Stimulated activated naive CD4-positive, alpha-beta T cell (primary cell): ENCODE results near the gene MEIS3.

ENCODE experiments used
- DNase-seq, 6 experiments: peaks; one replicate each; lab custom pipeline; 2025; lab: John Stamatoyannopoulos, UW

MEIS3 gene

GRCh38 chr19:47435883-47436417 lies 16.6 kb upstream of the MEIS3 start:
- no peak for DNase-seq

- peak in 1 of 6 experiments; percentile 17 for DNase-seq
These were observed 15.9 kb upstream of the MEIS3 start for GRCh38 chr19:47435196-47435595.

- no peak for DNase-seq
These were observed 14.8 kb upstream of the MEIS3 start for GRCh38 chr19:47434088-47434487.

- DNase-seq, result no peak
These were observed 13.8 kb upstream of the MEIS3 start for GRCh38 chr19:47433121-47433520.

- DNase-seq, result no peak
These were observed 13.2 kb upstream of the MEIS3 start for GRCh38 chr19:47432499-47432898.

- DNase-seq, result no peak
These were observed 12.8 kb upstream of the MEIS3 start for GRCh38 chr19:47432091-47432490.

GRCh38 chr19:47430041-47430802 lies 10.9 kb upstream of the MEIS3 start:
- peak in 2 of 6 experiments; percentile 10 to 32 for DNase-seq

GRCh38 chr19:47429140-47429793 lies 9.9 kb upstream of the MEIS3 start:
- DNase-seq, result no peak

- DNase-seq, result peak; percentile 63 to 81 (median 76)
These were observed 9.0 kb upstream of the MEIS3 start for GRCh38 chr19:47428177-47428894.

- peak; percentile 26 to 74 (median 54) for DNase-seq
These were observed 8.2 kb upstream of the MEIS3 start for GRCh38 chr19:47427241-47428176.

GRCh38 chr19:47423203-47423882 lies 4.0 kb upstream of the MEIS3 start:
- DNase-seq, result no peak

GRCh38 chr19:47422417-47423163 lies 3.3 kb upstream of the MEIS3 start:
- no peak for DNase-seq

- no peak for DNase-seq
These were observed 2.6 kb upstream of the MEIS3 start for GRCh38 chr19:47421844-47422395.

- DNase-seq, result no peak
These were observed 2.0 kb upstream of the MEIS3 start for GRCh38 chr19:47421244-47421786.

GRCh38 chr19:47419789-47420188 lies 462 bp upstream of the MEIS3 start:
- DNase-seq, result no peak

- DNase-seq, result no peak
These were observed 666 bp downstream of the MEIS3 start for GRCh38 chr19:47418692-47419029.

- DNase-seq, result no peak
These were observed 1.3 kb downstream of the MEIS3 start for GRCh38 chr19:47417746-47418691.

GRCh38 chr19:47417107-47417745 lies 2.1 kb downstream of the MEIS3 start:
- no peak for DNase-seq
